Karpas-422 (cell line): ENCODE measurements around the gene SLC4A5. TPM values are rescaled to one million over a fixed set of nuclear protein-coding genes. Genes with fewer than 3 reads are reported as not detected.

ENCODE experiments used
- DNase-seq: peaks from one replicate; pipeline ENCODE4 v3.0.0-alpha.2; 2015
- H2AFZ ChIP-seq: fragments of 200-600 bp; sonication (generic); 2 replicates; pipeline ENCODE4 v1.6.1; 2014; ENCODE audit warnings: antibody characterized with exemption, low read length, mixed read lengths
- H3K27ac ChIP-seq: fragments of 200-600 bp; sonication (generic); 2 replicates; pipeline ENCODE4 v1.5.1; 2014; ENCODE audit warnings: mild to moderate bottlenecking, low read length, moderate library complexity
- H3K27me3 ChIP-seq: fragments of 200-600 bp; sonication (generic); 2 replicates; pipeline ENCODE4 v1.6.1; 2014; ENCODE audit warnings: low read length, mixed read lengths
- H3K36me3 ChIP-seq: fragments of 200-600 bp; sonication (generic); 2 replicates; pipeline ENCODE4 v1.6.1; 2014; ENCODE audit warnings: low read length, mixed read lengths; ENCODE audit not compliant: insufficient read depth
- H3K4me1 ChIP-seq: fragments of 200-600 bp; sonication (generic); 2 replicates; pipeline ENCODE4 v1.6.1; 2014; ENCODE audit warnings: mild to moderate bottlenecking, low read length, mixed read lengths
- H3K4me2 ChIP-seq: fragments of 200-600 bp; sonication (generic); 2 replicates; pipeline ENCODE4 v1.6.1; 2014; ENCODE audit warnings: low read length, low read depth, mild to moderate bottlenecking; ENCODE audit not compliant: poor library complexity, severe bottlenecking
- H3K4me3 ChIP-seq: fragments of 200-600 bp; sonication (generic); 2 replicates; pipeline ENCODE4 v1.5.1; 2014; ENCODE audit warnings: mild to moderate bottlenecking, antibody characterized with exemption, low read length, mixed read lengths
- H3K79me2 ChIP-seq: fragments of 200-600 bp; sonication (generic); 2 replicates; pipeline ENCODE4 v1.6.1; 2014; ENCODE audit warnings: mild to moderate bottlenecking, low read length, mixed read lengths
- H3K9ac ChIP-seq: fragments of 200-600 bp; sonication (generic); 2 replicates; pipeline ENCODE4 v1.6.0; 2014; ENCODE audit warnings: low read length
- H3K9me2 ChIP-seq: fragments of 200-600 bp; sonication (generic), shearing (Covaris generic); replicated peaks from 2 replicates; pipeline ENCODE4 v1.6.0; 2014; ENCODE audit warnings: mild to moderate bottlenecking, low read length, moderate library complexity; ENCODE audit not compliant: insufficient read depth
- H3K9me3 ChIP-seq: fragments of 300-700, 200-600 bp; sonication (generic); 2 replicates; pipeline ENCODE4 v1.6.1; 2014; ENCODE audit warnings: low read length, mixed read lengths
- H4K20me1 ChIP-seq: fragments of 200-600 bp; sonication (generic); 2 replicates; pipeline ENCODE4 v1.6.1; 2014; ENCODE audit warnings: mild to moderate bottlenecking, antibody characterized with exemption, low read length, low read depth; ENCODE audit not compliant: insufficient read depth
- total RNA-seq: library from RNA; depleted of rRNA; stranded (reverse); fragments of >200 nt; shearing (Covaris generic); gene quantifications from 2 replicates; pipeline ENCODE4 v1.2.3, GENCODE V29; 2014; ENCODE audit warnings: low replicate concordance

SLC4A5 gene
- total RNA-seq, 1 experiment from 2014 or later: 3.2 TPM

DNA sequence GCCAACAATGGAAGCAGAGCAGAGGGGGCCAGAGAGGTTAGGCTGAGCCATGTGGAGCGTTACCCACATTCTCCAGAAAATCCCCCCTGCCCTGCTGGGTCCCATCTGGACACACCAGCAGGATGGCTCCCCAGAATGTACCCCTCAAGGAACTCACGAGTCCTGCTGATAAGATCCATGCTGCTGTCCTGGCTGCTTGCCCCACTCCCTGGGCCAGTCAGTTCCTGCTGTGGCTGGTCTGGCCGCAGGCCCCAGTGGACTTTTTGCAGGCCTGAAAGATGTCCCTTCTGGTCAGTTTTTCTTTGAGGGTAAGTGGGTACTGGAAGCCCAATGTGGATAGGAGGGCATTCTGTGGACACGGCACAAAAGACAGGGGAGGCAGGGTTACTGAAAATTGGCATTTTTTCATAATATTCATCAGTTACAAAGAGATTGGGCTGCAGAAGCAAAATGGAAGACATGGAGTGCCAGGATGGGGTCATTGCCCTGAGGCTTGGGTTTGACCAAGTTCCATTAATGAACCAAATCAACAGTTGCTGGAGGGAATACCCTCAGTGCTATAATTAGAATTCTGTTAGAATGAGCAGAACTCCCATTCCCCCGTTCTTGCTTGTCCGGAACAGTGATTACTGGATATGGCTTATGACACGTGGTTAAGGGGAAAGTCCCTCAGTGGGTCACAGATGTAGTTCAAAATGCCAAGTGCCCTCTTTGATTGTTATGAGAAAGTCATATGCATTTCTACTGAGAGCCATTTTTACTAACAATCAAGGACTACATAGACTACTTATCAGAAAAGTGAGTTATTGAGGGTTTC lies 38.7 kb downstream of the SLC4A5 start:
- H4K20me1 ChIP-seq: no peaks in the 10 kb centered on the region
- no peak overlapping the region for H2AFZ ChIP-seq
- H3K4me3 ChIP-seq: no peak overlapping the region
- H3K4me2 ChIP-seq: no peak overlapping the region
- no peaks in the 10 kb centered on the region for H3K9me2 ChIP-seq
- H3K9me3 ChIP-seq: no peaks in the 10 kb centered on the region
- peaks cover under 1% of the 10 kb centered on the region; the same call in 1 of the 2 replicates for H3K4me1 ChIP-seq
- H3K36me3 ChIP-seq: no peaks in the 10 kb centered on the region
- no peaks in the 10 kb centered on the region for H3K27me3 ChIP-seq
- H3K9ac ChIP-seq: no peak overlapping the region
- no peak for DNase-seq
- no peaks in the 10 kb centered on the region for H3K79me2 ChIP-seq
- H3K27ac ChIP-seq: no peak overlapping the region

- Histone ChIP-seq H3K4me2 (no peak overlapping the region), H2AFZ (no peak overlapping the region), H3K27ac (no peak overlapping the region), H3K36me3 (no peaks in the 10 kb centered on the region), H3K9me2 (no peaks in the 10 kb centered on the region), H3K9me3 (no peaks in the 10 kb centered on the region), H3K9ac (no peak overlapping the region), H3K4me1 (peaks cover 9% of the 10 kb centered on the region), H3K79me2 (no peaks in the 10 kb centered on the region), H4K20me1 (no peaks in the 10 kb centered on the region), H3K27me3 (no peaks in the 10 kb centered on the region), H3K4me3 (no peak overlapping the region)
- DNase-seq: no peak
These were observed 40.4 kb downstream of the SLC4A5 start for GRCh38 chr2:74302865-74303264.

- H2AFZ ChIP-seq: no peak overlapping the region
- DNase-seq: no peak
- H3K4me1 ChIP-seq: peaks cover 24% of the 10 kb centered on the region
- no peak overlapping the region for H3K9ac ChIP-seq
- no peaks in the 10 kb centered on the region for H3K9me2 ChIP-seq
- H3K79me2 ChIP-seq: no peaks in the 10 kb centered on the region
- H3K36me3 ChIP-seq: no peaks in the 10 kb centered on the region
- H4K20me1 ChIP-seq: no peaks in the 10 kb centered on the region
- no peak overlapping the region for H3K4me3 ChIP-seq
- no peak overlapping the region for H3K27ac ChIP-seq
- no peaks in the 10 kb centered on the region for H3K27me3 ChIP-seq
- H3K4me2 ChIP-seq: no peak overlapping the region
- H3K9me3 ChIP-seq: no peaks in the 10 kb centered on the region
These were observed 42.0 kb downstream of the SLC4A5 start for GRCh38 chr2:74301262-74301661.

GRCh38 chr2:74300506-74300905 lies 42.7 kb downstream of the SLC4A5 start:
- Histone ChIP-seq H2AFZ (no peak overlapping the region), H3K9me3 (no peaks in the 10 kb centered on the region), H3K27ac (no peak overlapping the region), H3K4me2 (no peak overlapping the region), H3K27me3 (no peaks in the 10 kb centered on the region), H3K4me1 (peaks cover 31% of the 10 kb centered on the region), H3K79me2 (no peaks in the 10 kb centered on the region), H3K9me2 (no peaks in the 10 kb centered on the region), H3K36me3 (no peaks in the 10 kb centered on the region), H3K9ac (no peak overlapping the region), H3K4me3 (no peak overlapping the region), H4K20me1 (no peaks in the 10 kb centered on the region)
- no peak for DNase-seq

GRCh38 chr2:74297950-74298349 lies 45.3 kb downstream of the SLC4A5 start:
- H3K4me2 ChIP-seq: peak overlapping the region; percentile 60
- H3K36me3 ChIP-seq: no peaks in the 10 kb centered on the region
- H3K27me3 ChIP-seq: no peaks in the 10 kb centered on the region
- H2AFZ ChIP-seq: no peak overlapping the region
- H3K9ac ChIP-seq: no peak overlapping the region
- no peaks in the 10 kb centered on the region for H3K79me2 ChIP-seq
- no peak for DNase-seq
- no peaks in the 10 kb centered on the region for H4K20me1 ChIP-seq
- H3K4me1 ChIP-seq: peaks cover 31% of the 10 kb centered on the region
- H3K9me3 ChIP-seq: no peaks in the 10 kb centered on the region
- peak overlapping the region; percentile 72 for H3K27ac ChIP-seq
- H3K4me3 ChIP-seq: no peak overlapping the region
- no peaks in the 10 kb centered on the region for H3K9me2 ChIP-seq

- Histone ChIP-seq H3K4me2 (peak overlapping the region; percentile 60), H3K27me3 (no peaks in the 10 kb centered on the region), H3K36me3 (no peaks in the 10 kb centered on the region), H3K9ac (no peak overlapping the region), H3K4me1 (peaks cover 31% of the 10 kb centered on the region), H3K27ac (peak overlapping the region; percentile 72), H3K9me2 (no peaks in the 10 kb centered on the region), H4K20me1 (no peaks in the 10 kb centered on the region), H2AFZ (no peak overlapping the region), H3K79me2 (no peaks in the 10 kb centered on the region), H3K9me3 (no peaks in the 10 kb centered on the region), H3K4me3 (peak overlapping the region; percentile 21; the same call in 1 of the 2 replicates)
- DNase-seq: peak; percentile 95
These were observed 45.8 kb downstream of the SLC4A5 start for GRCh38 chr2:74297391-74297790.

DNA sequence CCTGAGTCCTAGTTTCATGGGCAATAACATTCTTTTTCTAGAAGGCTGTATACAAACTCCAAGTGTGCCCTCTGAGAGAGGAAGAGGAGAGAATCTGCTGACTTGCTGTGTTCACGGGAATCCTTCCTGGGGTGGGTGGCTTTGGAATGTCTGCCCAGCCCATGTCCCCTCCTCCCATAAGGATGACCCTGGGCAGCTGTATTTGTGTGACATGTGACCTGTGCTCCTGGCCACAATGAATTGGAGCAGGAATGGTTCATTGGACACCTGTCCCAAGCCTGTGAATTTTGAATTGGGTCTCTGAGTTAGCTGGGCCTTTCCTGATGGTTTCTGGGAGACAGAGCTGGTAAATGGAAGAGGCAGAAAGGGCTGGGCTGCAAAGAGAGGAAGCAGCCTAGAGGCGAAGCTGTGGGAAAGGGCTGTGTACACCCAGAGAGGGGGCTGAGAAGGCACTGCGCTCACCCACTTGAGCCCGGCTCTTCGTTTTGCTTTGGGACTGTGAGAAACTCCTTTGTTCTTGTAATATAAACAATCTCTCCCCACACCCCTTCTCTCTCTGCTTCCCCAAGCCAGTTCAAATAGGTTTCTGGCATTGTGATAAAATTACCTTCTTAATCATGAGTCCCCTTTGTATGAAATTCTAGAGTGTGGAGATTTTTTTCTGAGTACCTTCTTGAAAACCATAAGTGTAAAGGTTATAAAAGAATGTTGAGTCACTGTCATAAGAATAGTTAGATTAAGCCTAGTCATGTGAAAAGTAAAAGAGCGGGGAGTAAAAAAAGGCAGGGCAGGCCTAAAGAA lies 49.8 kb downstream of the SLC4A5 start:
- H3K27me3 ChIP-seq: no peaks in the 10 kb centered on the region
- no peak overlapping the region for H3K4me3 ChIP-seq
- H4K20me1 ChIP-seq: no peaks in the 10 kb centered on the region
- DNase-seq: no peak
- H3K9me3 ChIP-seq: no peaks in the 10 kb centered on the region
- peaks cover 55% of the 10 kb centered on the region for H3K4me1 ChIP-seq
- no peak overlapping the region for H3K27ac ChIP-seq
- no peak overlapping the region for H2AFZ ChIP-seq
- no peaks in the 10 kb centered on the region for H3K36me3 ChIP-seq
- H3K79me2 ChIP-seq: no peaks in the 10 kb centered on the region
- H3K4me2 ChIP-seq: no peak overlapping the region
- no peak overlapping the region for H3K9ac ChIP-seq
- H3K9me2 ChIP-seq: no peaks in the 10 kb centered on the region; the same call in 1 of the 2 replicates

GRCh38 chr2:74292751-74293150 lies 50.5 kb downstream of the SLC4A5 start:
- H2AFZ ChIP-seq: no peak overlapping the region
- no peak overlapping the region for H3K4me3 ChIP-seq
- H4K20me1 ChIP-seq: no peaks in the 10 kb centered on the region
- H3K9ac ChIP-seq: no peak overlapping the region
- no peaks in the 10 kb centered on the region; the same call in 1 of the 2 replicates for H3K9me2 ChIP-seq
- H3K27ac ChIP-seq: no peak overlapping the region
- H3K36me3 ChIP-seq: no peaks in the 10 kb centered on the region
- H3K79me2 ChIP-seq: no peaks in the 10 kb centered on the region
- H3K9me3 ChIP-seq: no peaks in the 10 kb centered on the region
- no peak overlapping the region for H3K4me2 ChIP-seq
- no peak for DNase-seq
- H3K27me3 ChIP-seq: no peaks in the 10 kb centered on the region
- peaks cover 48% of the 10 kb centered on the region for H3K4me1 ChIP-seq
